NCI-H2081 (cell line): ENCODE results near the gene DNAH14.
A peak's percentile ranks its signal among the peaks of the same experiment; 100 is the strongest.
"Not testable (repeated sequence)": the region's sequence is repeated elsewhere in the genome, so short reads cannot be mapped to it uniquely, and the experiment has no call there.

Experiments used
- DNase-seq, 2 experiments: peaks; one replicate each; lab custom pipeline; 2025; lab: John Stamatoyannopoulos, UW

Gene DNAH14

DNA sequence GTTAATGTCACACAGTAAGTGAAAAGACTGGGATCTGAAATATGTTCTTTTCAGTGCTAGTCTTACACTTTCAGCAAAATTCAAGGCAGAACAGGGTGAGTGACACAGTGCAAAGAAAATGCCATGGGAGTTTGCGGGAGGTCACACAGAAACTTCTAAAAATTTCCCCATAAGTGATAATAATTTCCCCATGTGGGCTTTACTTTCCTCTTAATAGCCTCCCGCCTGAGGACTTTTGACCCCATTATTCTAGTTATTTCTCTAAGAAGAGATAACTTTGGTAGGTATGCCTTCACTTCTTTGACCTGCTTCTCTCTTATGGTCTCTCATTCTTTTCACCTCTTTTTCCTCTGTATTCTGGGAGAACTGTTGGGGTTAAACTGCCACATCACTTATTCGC, 8.1 kb upstream of the DNAH14 start:
- no peak for DNase-seq

DNA sequence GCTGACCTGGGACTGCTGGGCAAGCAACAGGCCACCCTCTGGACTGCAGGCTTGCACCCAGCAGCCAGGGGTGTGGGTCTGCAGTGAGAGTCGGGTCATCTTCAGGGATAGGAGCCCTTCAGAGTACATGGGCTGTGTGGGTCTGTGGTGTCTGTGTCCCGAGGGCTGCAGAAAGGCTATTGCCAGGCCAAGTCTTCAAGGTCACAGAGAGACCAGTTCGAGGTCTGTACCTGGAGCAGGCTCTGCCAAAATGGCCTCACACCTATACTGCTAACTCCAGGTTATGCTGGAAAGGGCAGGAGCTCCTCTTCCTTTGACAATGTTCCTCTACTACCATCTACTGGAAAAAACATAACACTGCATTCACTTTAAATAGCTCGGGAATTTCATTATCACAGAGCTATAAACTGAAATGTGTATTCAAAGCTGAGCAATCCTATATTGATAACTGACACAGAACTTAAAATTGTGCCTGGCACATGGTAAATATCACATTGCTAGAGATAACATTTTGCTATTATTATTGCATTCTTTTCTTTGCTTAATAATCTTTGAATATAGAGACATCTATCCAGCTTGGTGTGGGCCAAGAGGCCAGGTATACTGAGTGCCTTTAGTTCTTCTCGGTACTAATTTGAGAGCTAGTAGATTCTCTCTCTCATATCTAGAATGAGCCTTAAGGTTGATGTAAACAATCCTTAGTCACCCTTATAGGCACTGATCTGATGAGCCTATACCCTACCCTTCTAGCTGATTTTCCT, 6.9 kb upstream of the DNAH14 start:
- peak; percentile 59 to 72 for DNase-seq

DNA sequence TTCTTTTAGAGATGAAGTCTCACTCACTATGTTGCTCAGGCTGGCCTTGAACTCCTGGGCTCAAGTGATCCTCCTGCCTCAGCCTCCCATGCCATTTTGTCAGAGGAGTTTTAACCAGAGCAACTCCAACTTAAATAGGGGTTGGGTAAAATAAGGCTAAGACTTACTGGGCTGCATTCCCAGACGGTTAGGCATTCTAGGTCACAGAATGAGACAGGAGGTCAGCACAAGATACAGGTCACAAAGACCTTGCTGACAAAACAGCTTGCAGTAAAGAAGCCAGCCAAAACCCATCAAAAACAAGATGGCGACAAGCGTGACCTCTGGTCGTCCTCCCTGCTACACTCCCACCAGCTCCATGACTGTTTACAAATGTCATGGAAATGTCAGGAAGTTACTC, 5.7 kb upstream of the DNAH14 start:
- DNase-seq = no peak

DNA sequence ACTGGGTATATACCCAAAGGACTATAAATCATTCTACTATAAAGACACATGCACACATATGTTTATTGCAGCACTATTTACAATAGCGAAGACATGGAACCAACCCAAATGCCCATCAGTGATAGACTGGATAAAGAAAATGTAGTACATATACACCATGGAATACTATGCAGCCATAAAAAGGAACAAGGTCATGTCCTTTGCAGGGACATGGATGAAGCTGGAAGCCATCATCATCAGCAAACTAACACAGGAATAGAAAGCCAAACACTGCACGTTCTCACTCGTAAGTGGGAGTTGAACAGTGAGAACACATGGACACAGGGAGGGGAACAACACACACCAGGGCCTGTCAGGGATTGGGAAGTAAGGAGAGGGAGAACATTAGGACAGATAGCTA, 1.8 kb upstream of the DNAH14 start:
- DNase-seq = not testable (repeated sequence)

DNA sequence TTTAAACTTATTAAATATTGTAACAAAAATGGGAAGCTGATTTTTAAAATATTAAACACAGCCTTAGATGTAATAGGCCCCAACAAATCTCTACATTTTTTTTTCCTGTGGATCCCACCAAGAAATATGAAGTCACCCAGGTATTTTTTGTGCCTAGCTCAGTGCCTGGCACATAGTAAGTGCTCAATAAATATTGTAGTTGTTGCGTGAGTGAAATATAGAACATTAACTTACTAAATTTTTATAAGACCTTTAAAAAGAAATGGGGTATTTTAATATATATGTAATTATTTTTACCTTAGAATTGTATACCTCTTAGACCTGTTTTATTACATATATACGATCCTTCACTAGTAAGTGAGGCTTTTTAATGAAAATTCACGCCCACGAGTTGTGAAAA, 569 bp upstream of the DNAH14 start:
- DNase-seq = no peak

DNA sequence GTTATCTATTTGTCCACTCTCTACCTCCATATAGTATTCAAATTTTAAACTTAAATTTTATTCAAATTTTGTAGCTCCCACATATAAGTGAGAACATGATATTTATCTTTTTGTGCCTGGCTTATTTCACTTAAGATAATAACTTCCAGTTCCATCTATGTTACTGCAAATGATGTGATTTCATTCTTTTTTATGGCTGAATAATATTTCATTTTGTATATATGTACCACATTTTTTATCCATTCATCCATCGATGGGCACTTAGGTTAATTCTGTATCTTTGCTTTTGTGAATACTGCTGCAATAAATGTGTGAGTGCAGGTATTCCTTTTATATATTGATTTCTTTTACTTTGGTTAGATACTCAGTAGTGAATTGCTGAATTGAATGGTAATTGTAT, 2.1 kb downstream of the DNAH14 start:
- DNase-seq = no peak

DNA sequence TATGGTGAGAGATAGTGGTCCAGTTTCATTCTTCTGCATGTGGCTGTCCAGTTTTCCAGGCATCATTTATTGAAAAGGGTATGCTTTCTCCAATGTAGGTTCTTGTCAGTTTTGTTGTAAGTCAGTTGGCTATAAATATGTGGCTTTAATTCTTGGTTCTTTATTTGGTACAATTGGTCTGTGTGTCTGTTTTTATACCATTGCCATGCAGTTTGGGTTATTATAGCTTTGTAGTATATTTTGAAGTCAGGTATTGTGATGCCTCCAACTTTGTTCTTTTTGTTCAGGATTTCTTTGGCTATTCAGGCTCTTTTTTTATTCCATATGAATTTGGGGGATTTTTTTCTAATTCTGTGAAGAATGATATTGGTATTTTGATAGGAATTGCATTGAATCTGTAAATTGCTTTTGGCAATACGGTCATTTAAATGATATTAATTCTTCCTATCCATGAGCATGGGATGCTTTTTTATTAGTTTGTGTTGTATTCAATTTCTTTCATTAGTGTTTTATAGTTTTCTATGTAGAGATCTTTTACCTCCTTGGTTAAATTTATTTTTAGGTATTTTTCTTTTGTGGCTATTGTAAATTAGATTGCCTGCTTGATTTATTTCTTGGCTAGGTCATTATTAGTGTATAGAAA, 3.3 kb downstream of the DNAH14 start:
- no peak for DNase-seq

DNA sequence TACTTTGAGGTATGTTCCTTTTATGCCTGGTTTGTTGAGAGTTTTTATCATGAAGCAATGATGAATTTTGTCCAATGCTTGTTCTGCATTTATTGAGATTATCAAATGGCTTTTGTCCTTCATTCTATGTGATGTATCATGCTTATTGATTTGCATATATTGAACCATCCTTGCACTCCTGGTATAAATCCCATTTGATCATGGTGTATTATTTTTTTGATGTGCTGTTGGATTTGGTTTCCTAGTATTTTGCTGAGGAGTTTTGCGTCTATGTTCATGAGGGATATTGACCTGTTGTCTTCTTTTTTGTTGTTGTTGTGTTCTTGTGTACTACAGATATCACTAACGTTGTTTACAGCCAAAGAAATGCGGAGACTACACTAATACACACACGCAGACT, 4.1 kb downstream of the DNAH14 start:
- DNase-seq = no peak

DNA sequence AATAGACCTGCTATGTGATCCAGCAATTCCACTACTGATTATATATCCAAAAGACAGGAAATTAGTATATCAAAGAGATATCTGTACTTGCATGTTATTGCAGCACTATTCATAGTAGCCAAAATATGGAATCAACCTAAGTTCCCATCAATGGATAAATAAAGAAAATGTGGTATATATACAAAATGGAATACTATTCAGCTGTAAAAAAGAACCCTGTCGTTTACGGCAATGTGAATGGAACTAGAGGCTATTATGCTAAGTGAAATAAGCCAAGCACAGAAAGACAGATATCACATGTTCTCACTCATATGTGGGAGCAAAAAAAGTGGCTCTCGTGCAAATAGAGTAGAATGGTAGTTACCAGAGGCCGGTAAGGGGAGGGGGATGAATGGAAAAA, 9.2 kb downstream of the DNAH14 start:
- DNase-seq = no peak

DNA sequence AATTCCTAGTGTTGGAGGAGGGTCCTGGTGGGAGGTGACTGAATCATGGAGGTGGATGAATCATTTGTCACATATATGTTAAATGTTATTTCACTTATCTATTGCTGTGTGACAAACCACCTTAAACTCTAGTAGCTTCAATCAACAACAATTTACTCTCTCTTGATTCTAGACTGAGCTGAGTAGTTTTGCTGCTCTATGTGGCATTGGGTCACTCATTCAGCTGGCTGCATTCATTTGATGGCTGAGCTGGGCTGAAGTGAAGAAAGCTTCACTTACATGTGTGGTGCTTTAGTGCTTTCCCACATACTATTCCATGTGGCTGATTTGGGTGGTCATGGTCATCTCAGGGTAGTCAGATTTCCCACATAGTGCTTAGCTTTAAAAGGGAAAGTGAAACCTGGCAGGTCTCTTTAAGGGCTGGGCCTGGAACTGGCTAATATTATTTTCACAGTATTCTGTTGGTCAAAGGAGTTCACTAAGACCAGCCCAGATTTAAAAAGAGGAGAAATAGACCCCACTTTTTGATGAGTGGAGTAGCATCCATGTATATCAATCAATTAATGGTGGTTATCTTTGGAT, 10.5 kb downstream of the DNAH14 start:
- no peak for DNase-seq

DNA sequence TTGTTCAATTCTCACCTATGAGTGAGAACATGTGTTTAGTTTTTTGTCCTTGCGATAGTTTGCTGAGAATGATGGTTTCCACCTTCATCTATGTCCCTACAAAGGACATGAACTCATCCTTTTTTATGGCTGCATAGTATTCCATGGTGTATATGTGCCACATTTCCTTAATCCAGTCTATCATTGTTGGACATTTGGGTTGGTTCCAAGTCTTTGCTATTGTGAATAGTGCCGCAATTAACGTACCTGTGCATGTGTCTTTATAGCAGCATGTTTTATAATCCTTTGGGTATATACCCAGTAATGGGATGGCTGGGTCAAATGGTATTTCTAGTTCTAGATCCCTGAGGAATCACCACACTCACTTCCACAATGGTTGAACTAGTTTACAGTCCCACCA, 11.3 kb downstream of the DNAH14 start:
- DNase-seq = not testable (repeated sequence)

DNA sequence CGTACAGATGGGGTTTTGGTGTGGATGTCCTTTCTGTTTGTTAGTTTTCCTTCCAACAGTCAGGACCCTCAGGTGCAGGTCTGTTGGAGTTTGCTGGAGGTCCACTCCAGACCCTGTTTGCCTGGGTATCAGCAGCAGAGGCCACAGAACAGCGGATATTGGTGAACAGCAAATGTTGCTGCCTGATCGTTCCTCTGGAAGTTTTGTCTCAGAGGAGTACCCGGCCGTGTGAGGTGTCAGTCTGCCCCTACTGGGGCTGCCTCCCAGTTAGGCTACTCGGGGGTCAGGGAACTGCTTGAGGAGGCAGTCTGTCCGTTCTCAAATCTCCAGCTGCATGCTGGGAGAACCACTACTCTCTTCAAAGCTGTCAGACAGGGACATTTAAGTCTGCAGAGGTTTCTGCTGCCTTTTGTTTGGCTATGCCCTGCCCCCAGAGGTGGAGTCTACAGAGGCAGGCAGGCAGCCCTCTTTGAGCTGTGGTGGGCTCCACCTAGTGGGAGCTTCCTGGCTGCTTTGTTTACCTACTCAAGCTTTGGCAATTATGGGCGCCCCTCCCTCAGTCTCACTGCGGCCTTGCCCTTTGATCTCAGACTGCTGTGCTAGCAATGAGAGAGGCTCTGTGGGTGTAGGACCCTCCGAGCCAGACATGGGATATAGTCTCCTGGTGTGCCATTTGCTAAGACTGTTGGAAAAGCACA, 16.3 kb downstream of the DNAH14 start:
- not testable (repeated sequence) for DNase-seq

DNA sequence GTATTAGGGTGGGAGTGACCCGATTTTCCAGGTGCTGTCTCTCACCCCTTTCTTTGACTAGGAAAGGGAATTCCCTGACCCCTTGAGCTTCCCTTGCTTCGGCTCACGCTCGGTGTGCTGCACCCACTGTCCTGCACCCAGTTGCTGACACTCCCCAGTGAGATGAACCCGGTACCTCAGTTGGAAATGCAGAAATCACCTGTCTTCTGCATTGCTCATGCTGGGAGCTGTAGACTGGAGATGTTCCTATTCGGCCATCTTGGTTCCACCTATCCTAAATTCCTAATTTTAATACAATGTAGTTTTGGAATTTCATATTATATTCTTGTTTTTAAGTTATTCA, 16.8 kb downstream of the DNAH14 start:
- DNase-seq = not testable (repeated sequence)

DNA sequence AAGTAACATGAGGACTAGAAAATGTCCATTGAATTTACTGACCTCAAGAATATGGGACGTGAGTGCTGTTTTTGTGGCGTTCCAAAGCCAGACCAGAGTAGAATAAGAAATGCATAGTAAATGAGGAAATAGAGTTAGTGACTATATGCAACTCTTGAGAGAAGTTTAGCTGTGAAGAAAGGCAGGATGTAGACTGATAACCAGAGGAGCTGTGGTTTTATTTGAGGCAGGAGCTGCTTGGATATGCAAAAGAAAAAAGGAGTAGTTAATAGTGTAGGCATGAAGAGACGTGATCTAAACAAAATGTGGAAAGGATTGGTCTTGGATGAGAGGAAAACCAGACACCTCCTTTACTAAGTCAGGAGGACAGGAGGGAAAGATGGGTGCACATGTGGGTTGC, 28.2 kb downstream of the DNAH14 start:
- no peak for DNase-seq

DNA sequence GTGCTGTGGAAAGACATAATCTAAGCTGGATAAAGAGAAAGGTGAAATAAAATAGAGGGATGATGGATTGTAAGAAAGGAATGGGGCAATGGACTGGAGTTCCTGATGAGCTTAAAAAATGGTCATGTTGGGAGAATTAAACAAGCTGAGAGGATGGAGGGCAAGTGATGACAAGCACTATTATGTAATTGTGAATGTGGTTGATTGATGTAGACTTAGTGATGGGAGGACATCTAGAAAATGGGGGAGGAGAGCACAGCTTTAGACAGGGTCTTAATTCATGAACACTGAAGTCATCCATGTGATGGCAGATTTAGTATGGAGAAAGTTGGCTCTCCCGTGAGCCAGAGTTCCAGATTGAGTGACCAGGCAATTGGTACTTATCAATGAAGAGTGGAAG, 29.0 kb downstream of the DNAH14 start:
- no peak for DNase-seq

DNA sequence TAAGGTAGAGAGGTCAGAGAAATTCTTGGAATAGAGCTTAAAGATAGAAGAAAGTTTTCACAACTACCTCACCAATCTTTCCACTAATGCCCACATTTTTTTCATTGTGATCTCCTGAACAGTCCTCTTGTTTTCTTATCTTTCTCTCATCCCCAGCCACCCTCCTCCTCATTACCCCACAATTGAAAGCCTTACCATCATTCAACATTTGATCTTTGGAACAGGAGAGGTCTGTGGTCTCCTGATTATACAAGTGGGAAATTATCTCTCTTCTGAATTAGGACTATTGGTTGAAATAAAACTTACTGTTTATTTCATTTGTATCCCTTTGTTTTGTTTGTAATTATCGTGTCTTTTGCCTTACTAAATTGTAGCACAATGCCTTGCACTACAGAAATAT, 29.6 kb downstream of the DNAH14 start:
- no peak for DNase-seq

DNA sequence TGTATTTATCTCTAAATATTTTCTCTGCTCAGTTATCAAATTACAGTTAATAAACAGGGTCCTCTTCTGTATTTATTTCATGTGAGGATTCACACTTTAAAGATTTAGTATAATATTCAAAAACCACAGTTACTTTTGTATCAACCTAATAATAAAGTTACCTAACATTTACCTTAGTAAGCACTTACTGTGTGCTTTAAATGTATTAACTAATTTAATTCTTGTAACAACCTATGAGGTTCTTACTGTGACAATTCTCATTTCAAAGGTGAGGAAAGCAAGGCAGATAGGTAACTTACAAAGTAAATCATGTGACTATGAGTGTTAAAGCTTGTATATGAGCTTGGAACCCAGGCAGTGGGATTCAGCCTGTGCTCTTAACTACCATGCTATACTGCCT, 30.2 kb downstream of the DNAH14 start:
- no peak for DNase-seq

DNA sequence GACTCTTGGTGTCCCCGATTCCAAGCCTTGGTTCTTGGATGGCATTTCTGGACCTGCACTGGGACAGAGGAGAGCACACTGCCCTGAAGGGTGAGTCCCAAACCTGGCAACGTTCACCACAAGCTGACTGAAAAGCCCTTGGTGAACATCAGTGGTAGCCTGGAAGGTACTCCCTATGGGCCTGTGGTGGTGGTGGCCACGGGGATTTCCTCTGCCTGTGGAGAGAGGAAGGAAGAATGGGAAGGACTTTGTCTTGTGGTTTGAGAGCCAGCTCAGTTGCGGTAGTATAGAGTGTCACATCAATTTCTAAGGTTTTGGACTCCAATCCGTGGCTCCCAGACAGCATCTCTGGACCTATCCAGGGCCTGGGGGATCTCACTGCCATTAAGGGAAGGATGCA, 50.7 kb downstream of the DNAH14 start:
- DNase-seq = no peak

DNA sequence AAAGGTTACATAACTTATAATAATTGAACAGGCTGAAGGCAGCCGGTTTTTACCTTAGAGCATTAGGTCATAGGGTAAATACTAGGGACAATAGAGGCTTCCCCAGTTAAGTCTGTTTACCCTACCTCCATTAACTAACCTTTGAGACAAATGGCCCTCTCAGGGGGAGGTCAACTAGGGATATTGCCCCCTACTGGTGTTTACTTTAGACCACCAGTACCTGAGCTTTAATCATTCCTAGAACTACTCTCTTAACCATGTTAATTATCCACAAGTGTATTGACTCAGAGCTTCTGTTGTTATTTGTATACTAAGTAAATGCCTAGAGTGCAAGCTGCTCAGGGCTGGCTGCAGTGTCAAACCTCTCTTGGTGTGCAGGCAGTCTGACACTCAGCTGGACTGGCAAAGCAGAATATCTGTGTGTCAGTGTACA, 52.5 kb downstream of the DNAH14 start:
- DNase-seq = peak in 1 of 2 experiments; percentile 17

DNA sequence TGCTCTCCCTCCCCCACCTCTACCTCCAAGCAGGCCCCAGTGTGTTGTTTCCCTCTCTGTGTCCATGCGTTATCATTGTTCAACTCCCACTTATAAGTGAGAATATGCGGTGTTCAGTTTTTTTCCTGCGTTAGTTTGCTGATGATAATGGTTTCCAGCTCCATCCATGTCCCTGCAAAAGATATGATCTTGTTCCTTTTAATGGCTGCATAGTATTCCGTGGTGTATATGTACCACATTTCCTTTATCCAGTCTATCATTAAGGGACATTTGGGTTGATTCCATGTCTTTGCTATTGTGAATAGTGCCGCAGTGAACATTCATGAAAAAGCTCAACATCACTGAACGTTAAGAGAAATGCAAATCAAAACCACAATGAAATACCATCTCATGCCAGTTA, 58.6 kb downstream of the DNAH14 start:
- no peak for DNase-seq

DNA sequence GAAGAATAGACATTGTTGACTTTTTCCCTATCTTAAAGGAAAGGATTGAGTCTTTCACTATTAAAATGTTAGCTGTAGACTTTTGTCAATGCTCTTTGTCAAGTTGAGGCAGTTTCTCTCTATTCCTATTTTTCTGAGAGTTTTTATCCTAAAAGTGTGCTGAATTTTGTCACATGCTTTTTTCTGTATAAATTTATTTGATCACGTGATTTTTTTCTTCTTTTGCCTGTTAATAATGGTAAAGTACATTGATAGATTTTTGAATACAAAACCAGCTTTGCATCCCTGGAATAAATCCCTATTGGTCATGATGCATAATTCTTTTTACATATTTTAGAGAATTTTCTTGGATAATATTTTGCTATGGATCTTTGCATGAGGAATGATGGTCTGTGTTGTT, 60.1 kb downstream of the DNAH14 start:
- DNase-seq = no peak

DNA sequence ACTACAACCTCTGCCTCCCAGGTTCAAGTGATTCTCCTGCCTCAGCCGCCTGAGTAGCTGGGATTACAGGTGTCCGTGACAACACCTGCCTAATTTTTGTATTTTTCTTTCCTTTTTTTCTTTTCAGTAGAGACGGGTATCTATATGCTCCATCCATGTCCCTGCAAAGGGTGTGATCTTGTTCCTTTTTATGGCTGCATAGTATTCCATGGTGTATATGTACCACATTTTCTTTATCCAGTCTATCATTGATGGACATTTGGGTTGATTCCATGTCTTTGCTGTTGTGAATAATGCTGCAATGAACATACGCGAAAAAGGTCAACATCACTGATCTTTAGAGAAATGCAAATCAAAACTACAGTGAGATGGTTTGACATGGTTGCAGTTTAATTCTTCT, 62.1 kb downstream of the DNAH14 start:
- DNase-seq = not testable (repeated sequence)

DNA sequence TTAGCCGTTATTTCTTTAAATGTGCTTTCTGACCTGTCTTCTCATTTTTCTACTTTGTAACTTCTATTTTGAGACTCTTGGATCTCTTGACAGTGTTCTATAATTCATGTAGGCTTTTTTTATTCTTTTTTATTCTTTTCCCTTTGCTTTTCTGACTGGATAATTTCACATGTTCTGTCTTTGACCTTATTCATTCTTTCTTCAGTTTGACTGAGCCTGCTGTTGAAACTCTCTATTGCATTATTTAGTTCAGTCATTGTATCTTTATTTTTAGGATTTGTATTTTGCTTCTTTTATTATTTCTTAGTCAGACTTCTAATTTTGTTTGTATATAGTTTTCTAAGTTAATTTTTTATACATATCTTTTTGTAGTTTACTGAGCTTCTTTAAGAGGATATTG, 66.1 kb downstream of the DNAH14 start:
- no peak for DNase-seq
